ENCODE measurements around the gene PRPF39.
A peak's percentile ranks its signal among the peaks of the same experiment; 100 is the strongest.
"Not testable (repeated sequence)": the region's sequence is repeated elsewhere in the genome, so short reads cannot be mapped to it uniquely, and the experiment has no call there.

The PRPF39 gene

DNA sequence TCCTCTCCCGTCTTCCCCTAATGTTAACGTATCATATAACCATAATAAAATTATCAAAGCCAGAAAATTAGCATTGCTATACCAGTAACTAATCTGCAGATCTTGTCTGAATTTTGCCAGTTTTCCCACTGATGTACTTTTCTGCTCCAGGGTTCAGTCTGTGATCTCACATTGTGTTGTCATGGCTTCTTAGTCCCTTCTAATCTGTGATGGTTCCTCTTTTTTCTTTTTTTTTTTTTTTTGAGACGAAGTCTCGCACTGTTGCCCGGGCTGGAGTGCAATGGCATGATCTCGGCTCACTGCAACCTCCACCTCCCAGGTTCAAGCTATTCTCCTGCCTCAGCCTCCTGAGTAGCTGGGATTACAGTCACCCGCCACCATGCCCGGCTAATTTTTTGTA, 58.2 kb downstream of the PRPF39 start:
- Mint-ChIP-seq H3K4me3 (peak overlapping the region; percentile 56), H3K36me3 (peaks cover 21% of the 10 kb centered on the region), H3K4me1 (peaks cover 50% of the 10 kb centered on the region), H3K27ac (peak overlapping the region; percentile 40)
- not testable (repeated sequence) for H3K9me3 Mint-ChIP-seq, H3K27me3 Mint-ChIP-seq, ATAC-seq

DNA sequence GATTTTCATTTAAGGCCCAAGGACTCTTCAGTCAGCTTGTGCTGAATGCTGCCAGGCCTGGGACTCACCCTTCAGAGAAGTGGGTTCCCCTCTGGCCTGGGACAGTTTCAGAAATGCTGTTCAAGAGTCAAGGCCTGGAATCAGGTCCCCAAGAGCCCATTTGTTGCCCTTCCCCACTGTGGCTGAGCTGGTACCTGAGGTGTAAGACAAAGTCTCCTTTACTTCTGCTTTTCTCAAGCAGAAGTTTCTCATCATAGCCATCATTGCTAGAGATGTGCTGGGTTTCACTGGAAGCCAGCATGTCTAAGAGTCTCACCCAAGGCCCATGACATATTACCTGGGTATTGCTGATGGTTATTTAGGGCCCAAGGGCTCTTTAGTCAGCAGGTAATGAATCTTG, 60.7 kb downstream of the PRPF39 start:
- Mint-ChIP-seq H3K4me1 (peaks cover 38% of the 10 kb centered on the region), H3K36me3 (peaks cover 27% of the 10 kb centered on the region)
- ATAC-seq, result peak; percentile 81

DNA sequence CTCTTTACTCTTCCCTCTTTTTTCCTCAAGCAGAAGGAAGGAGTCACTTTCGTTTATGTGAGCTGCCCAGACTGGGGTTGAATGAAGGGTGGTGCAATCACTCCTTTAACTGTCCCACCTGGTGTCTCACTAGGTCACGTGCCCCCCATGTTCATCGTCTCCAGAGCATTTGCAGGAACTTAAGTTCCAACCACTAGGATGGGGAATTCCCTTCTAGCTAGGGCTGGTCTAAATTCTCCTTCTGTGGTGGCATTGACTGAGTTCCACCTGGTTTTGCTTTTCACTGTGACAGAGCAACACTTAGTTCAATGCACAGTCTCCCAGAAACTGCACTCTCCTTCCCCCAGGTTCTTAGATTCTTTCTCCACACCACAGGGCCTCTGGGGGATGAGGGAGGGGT, 61.3 kb downstream of the PRPF39 start:
- Mint-ChIP-seq H3K36me3 (peaks cover 27% of the 10 kb centered on the region), H3K4me1 (peaks cover 35% of the 10 kb centered on the region), H3K27ac (peak overlapping the region; percentile 73), H3K9me3 (no peaks in the 10 kb centered on the region), H3K27me3 (no peaks in the 10 kb centered on the region), H3K4me3 (no peak overlapping the region)
- ATAC-seq, result peak; percentile 63

More for the DNA sequence above, 60.7 kb downstream of the PRPF39 start:
- H3K27ac Mint-ChIP-seq, result peak overlapping the region; percentile 73
- no peaks in the 10 kb centered on the region for H3K9me3 Mint-ChIP-seq
- H3K27me3 Mint-ChIP-seq, result no peaks in the 10 kb centered on the region
- H3K4me3 Mint-ChIP-seq, result no peak overlapping the region

DNA sequence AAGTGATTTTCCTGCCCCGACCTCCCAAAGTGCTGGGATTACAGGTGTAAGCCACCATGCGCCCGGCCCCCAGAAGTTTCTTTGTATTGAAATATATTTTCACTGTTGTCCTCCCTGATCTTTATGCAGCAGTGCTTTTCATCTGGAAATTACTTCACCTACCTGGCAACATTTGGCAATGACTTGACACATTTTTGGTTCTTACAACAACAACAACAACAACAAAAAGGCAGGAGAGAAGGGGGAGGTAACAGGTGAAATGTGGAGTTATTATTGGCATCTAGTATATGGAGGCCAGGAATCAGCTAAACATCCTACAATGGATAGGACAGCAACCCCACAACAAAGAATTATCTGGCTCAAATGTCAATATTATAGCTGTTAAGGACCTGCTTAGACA, 65.7 kb downstream of the PRPF39 start:
- H3K9me3 Mint-ChIP-seq, result no peaks in the 10 kb centered on the region
- no peak overlapping the region for H3K27ac Mint-ChIP-seq
- H3K27me3 Mint-ChIP-seq, result no peaks in the 10 kb centered on the region
- no peak for ATAC-seq
- peaks cover 9% of the 10 kb centered on the region for H3K4me1 Mint-ChIP-seq
- peaks cover 15% of the 10 kb centered on the region for H3K36me3 Mint-ChIP-seq
- no peak overlapping the region for H3K4me3 Mint-ChIP-seq

DNA sequence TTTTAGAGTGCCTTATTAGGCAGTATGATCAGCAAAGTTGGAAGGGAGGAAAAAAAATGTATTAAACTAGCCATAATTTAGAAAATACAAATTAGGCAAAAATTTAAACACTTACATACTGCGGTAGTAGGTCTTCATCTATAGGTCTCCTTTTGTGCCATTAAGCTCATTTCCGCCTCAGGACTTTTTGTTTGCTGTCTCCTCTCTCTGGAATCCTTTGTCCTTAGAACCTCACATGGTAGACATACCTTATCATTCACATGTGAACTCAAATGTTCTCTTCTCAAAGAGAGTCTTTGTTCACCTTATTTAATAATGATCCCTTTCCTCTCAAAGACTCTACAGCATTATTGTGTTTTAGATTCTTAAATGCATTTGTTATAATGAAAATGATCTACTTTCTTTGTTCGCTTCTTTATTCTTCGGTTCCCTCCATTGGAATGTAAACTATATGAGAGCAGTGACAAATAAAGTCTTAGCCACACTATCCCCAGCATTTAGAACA, 66.5 kb downstream of the PRPF39 start:
- ATAC-seq, result no peak
- no peaks in the 10 kb centered on the region for H3K27me3 Mint-ChIP-seq
- H3K4me1 Mint-ChIP-seq, result peaks cover 1% of the 10 kb centered on the region
- H3K4me3 Mint-ChIP-seq, result no peak overlapping the region
- no peak overlapping the region for H3K27ac Mint-ChIP-seq
- peaks cover 11% of the 10 kb centered on the region for H3K36me3 Mint-ChIP-seq
- no peaks in the 10 kb centered on the region for H3K9me3 Mint-ChIP-seq

DNA sequence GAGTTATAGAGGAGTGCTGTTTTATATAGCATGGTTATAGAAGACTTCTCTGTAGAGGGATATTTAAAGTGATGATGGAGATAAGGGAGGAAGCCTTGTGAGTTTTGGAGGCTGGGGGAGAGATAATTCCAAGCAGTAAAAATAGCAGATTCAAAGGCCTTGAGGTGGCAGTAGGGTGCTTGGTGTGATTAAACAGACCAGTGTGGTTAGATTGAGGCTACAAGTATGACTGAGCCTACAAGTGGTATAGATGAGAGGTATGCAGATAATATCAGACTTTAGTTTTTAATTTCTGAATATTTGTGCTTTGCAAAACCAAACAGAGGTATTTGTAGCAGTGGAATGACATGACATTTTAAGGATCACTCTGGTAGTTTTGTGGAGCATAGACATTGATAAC, 72.2 kb downstream of the PRPF39 start:
- Mint-ChIP-seq H3K36me3 (peaks cover 23% of the 10 kb centered on the region), H3K4me1 (no peaks in the 10 kb centered on the region), H3K27me3 (no peaks in the 10 kb centered on the region), H3K9me3 (no peaks in the 10 kb centered on the region), H3K27ac (no peak overlapping the region), H3K4me3 (no peak overlapping the region)
- no peak for ATAC-seq

Measured in stimulated activated memory B cell treated with anti-CD40 and anti-IgM and Interleukin-4, amounts not matched to agents 10 μg/mL and 1 μg/mL and 100 μg/mL, for 72 hours (primary cell).